ENCODE results near the gene LAMB1.

The LAMB1 gene

DNA sequence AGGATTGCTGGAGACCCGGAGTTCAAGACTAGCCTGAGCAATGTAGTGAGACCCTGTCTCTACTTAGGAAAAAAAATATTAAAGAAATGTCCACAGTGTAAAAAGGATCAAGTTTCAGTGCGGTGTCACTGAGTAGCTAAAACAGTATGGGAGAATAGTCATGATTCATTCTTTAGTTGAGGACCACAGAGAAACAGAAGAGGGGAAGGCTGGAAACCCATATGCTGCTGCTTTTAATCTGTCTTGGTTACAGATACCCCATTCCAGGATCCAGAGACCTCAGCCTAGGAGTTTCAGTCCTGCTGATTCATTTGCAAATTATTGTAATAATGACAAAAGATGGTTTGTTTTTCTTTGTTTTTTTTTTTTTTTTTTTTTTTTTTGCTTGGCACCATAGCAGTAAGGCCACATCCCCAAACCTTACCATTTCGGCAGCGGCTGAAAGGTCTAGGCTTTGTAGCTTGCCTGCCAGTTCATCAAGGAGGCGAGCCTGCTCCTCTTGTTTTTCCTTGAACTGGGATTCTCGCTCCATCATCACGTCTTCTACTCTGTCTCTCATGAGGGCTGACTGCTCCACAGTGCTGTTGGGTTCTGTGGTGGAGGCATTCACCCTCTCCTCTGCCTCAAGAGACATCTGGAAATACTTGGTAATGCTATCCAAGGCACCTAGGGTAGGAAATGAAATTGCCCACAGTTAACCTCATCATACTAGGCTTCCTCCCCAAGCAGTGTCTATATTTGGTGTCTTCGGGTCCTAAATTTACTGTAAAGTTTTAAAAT lies 67.8 kb downstream of the LAMB1 start:
- H3K27me3 ChIP-seq (ENCODE audit: low read length), result no peaks in the 10 kb centered on the region
- H3K4me3 ChIP-seq (ENCODE audit: insufficient read depth, low read length, poor library complexity, severe bottlenecking), result no peak overlapping the region
- H3K4me2 ChIP-seq (ENCODE audit: low read depth, low read length, poor library complexity, severe bottlenecking), result no peak overlapping the region
- H3K27ac ChIP-seq (ENCODE audit: low read depth, low read length), result no peak overlapping the region
- no peaks in the 10 kb centered on the region for H3K9me3 ChIP-seq (ENCODE audit: insufficient read depth, low read length)
- no peaks in the 10 kb centered on the region for H4K20me1 ChIP-seq (ENCODE audit: low read depth, low read length)
- no peak overlapping the region for H3K9ac ChIP-seq (ENCODE audit: low read length)
- TF ChIP-seq, protein P1, sequence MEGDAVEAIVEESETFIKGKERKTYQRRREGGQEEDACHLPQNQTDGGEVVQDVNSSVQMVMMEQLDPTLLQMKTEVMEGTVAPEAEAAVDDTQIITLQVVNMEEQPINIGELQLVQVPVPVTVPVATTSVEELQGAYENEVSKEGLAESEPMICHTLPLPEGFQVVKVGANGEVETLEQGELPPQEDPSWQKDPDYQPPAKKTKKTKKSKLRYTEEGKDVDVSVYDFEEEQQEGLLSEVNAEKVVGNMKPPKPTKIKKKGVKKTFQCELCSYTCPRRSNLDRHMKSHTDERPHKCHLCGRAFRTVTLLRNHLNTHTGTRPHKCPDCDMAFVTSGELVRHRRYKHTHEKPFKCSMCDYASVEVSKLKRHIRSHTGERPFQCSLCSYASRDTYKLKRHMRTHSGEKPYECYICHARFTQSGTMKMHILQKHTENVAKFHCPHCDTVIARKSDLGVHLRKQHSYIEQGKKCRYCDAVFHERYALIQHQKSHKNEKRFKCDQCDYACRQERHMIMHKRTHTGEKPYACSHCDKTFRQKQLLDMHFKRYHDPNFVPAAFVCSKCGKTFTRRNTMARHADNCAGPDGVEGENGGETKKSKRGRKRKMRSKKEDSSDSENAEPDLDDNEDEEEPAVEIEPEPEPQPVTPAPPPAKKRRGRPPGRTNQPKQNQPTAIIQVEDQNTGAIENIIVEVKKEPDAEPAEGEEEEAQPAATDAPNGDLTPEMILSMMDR (IDR thresholded peaks at IDR 0.05; ENCODE audit: insufficient read depth, low read length, poor library complexity, severe bottlenecking), result no peak
- no peak for TF ChIP-seq EZH2phosphoT487 (conservative IDR thresholded peaks at IDR 0.05; ENCODE audit: low read length)
- H3F3A ChIP-seq (ENCODE audit: insufficient read depth), result 0 out of 2 replicates have a peak, but pooled peaks cover 4% of the 10 kb centered on the region
- H3K79me2 ChIP-seq (ENCODE audit: insufficient read depth, low read length), result no peaks in the 10 kb centered on the region
- no peak overlapping the region for H2AFZ ChIP-seq (ENCODE audit: low read depth, low read length, severe bottlenecking)
- H3K9me2 ChIP-seq (replicated peaks; ENCODE audit: insufficient read depth, low read length), result no peaks in the 10 kb centered on the region
- no peaks in the 10 kb centered on the region for H3K36me3 ChIP-seq (ENCODE audit: low read length)

GRCh38 chr7:107933386-107934013 lies 69.5 kb downstream of the LAMB1 start:
- H3K36me3 ChIP-seq (ENCODE audit: low read length), result no peaks in the 10 kb centered on the region
- TF ChIP-seq EZH2phosphoT487 (conservative IDR thresholded peaks at IDR 0.05; ENCODE audit: low read length), result no peak
- TF ChIP-seq, protein P1 (IDR thresholded peaks at IDR 0.05; ENCODE audit: insufficient read depth, low read length, poor library complexity, severe bottlenecking), result no peak
- H3K4me3 ChIP-seq (ENCODE audit: insufficient read depth, low read length, poor library complexity, severe bottlenecking), result no peak overlapping the region
- H3K4me2 ChIP-seq (ENCODE audit: low read depth, low read length, poor library complexity, severe bottlenecking), result no peak overlapping the region
- no peaks in the 10 kb centered on the region for H3K79me2 ChIP-seq (ENCODE audit: insufficient read depth, low read length)
- no peaks in the 10 kb centered on the region for H3K9me2 ChIP-seq (replicated peaks; ENCODE audit: insufficient read depth, low read length)
- no peak overlapping the region for H3K9ac ChIP-seq (ENCODE audit: low read length)
- no peaks in the 10 kb centered on the region for H4K20me1 ChIP-seq (ENCODE audit: low read depth, low read length)
- no peak overlapping the region for H3K27ac ChIP-seq (ENCODE audit: low read depth, low read length)
- H2AFZ ChIP-seq (ENCODE audit: low read depth, low read length, severe bottlenecking), result no peak overlapping the region
- H3F3A ChIP-seq (ENCODE audit: insufficient read depth), result 0 out of 2 replicates have a peak, but pooled peaks cover 4% of the 10 kb centered on the region
- H3K9me3 ChIP-seq (ENCODE audit: insufficient read depth, low read length), result no peaks in the 10 kb centered on the region
- H3K27me3 ChIP-seq (ENCODE audit: low read length), result no peaks in the 10 kb centered on the region

GRCh38 chr7:107932805-107933204 lies 70.2 kb downstream of the LAMB1 start:
- Histone ChIP-seq H3K9ac (ENCODE audit: low read length) (no peak overlapping the region), H3K9me3 (ENCODE audit: insufficient read depth, low read length) (no peaks in the 10 kb centered on the region), H3K27me3 (ENCODE audit: low read length) (no peaks in the 10 kb centered on the region), H3K36me3 (ENCODE audit: low read length) (no peaks in the 10 kb centered on the region), H3K79me2 (ENCODE audit: insufficient read depth, low read length) (no peaks in the 10 kb centered on the region), H3K4me3 (ENCODE audit: insufficient read depth, low read length, poor library complexity, severe bottlenecking) (no peak overlapping the region), H4K20me1 (ENCODE audit: low read depth, low read length) (no peaks in the 10 kb centered on the region), H2AFZ (ENCODE audit: low read depth, low read length, severe bottlenecking) (no peak overlapping the region), H3K4me2 (ENCODE audit: low read depth, low read length, poor library complexity, severe bottlenecking) (no peak overlapping the region), H3K27ac (ENCODE audit: low read depth, low read length) (no peak overlapping the region), H3K9me2 (replicated peaks; ENCODE audit: insufficient read depth, low read length) (no peaks in the 10 kb centered on the region), H3F3A (ENCODE audit: insufficient read depth) (0 out of 2 replicates have a peak, but pooled peaks cover 4% of the 10 kb centered on the region)
- no peak for TF ChIP-seq EZH2phosphoT487 (conservative IDR thresholded peaks at IDR 0.05; ENCODE audit: low read length)
- TF ChIP-seq, protein P1 (IDR thresholded peaks at IDR 0.05; ENCODE audit: insufficient read depth, low read length, poor library complexity, severe bottlenecking), result no peak
